HUDEP-2 (cell line): ENCODE data around the gene NHLRC4.
A peak's percentile ranks its signal among the peaks of the same experiment; 100 is the strongest.

Experiments
- DNase-seq, 76 experiments: peaks; one replicate each; lab custom pipeline; 2025; ENCODE audit not compliant: unreplicated experiment in 76 of 76; lab: John Stamatoyannopoulos, UW

Gene NHLRC4

GRCh38 chr16:582614-583331 lies 16.0 kb downstream of the NHLRC4 start:
- DNase-seq, result no peak

- DNase-seq, result no peak
Observed at GRCh38 chr16:583470-583814, 16.6 kb downstream of the NHLRC4 start.

GRCh38 chr16:583815-584591 lies 17.2 kb downstream of the NHLRC4 start:
- peak in 5 of 76 experiments; percentile 10 to 41 (median 26) for DNase-seq

- peak in 21 of 76 experiments; percentile 14 to 59 (median 31) for DNase-seq
Observed at GRCh38 chr16:585351-585750, 18.5 kb downstream of the NHLRC4 start.

- peak in 7 of 76 experiments; percentile 16 to 58 (median 46) for DNase-seq
Observed at GRCh38 chr16:586047-586644, 19.3 kb downstream of the NHLRC4 start.

GRCh38 chr16:586645-587590 lies 20.1 kb downstream of the NHLRC4 start:
- DNase-seq, result peak in 15 of 76 experiments; percentile 19 to 58 (median 30)

- DNase-seq, result peak in 41 of 76 experiments; percentile 15 to 71 (median 46)
Observed at GRCh38 chr16:588639-588888, 21.8 kb downstream of the NHLRC4 start.

GRCh38 chr16:588889-589657 lies 22.3 kb downstream of the NHLRC4 start:
- peak in 75 of 76 experiments; percentile 60 to 100 (median 94) for DNase-seq

GRCh38 chr16:589658-590187 lies 22.9 kb downstream of the NHLRC4 start, which contains the start of gene RAB40C:
TSS of gene RAB40C (plus strand) at chr16:590066. CDS start at chr16:590292, 226 bp downstream.
- peak; percentile 50 to 100 (median 97) for DNase-seq

- DNase-seq, result peak in 1 of 76 experiments; percentile 61
Observed at GRCh38 chr16:590188-590814, 23.5 kb downstream of the NHLRC4 start.

GRCh38 chr16:590815-591200 lies 24.0 kb downstream of the NHLRC4 start:
- no peak for DNase-seq

GRCh38 chr16:591231-591630 lies 24.4 kb downstream of the NHLRC4 start:
- DNase-seq, result no peak

GRCh38 chr16:591892-592517 lies 25.2 kb downstream of the NHLRC4 start:
- no peak for DNase-seq

- DNase-seq, result no peak
Observed at GRCh38 chr16:592518-593306, 25.9 kb downstream of the NHLRC4 start.

- DNase-seq, result no peak
Observed at GRCh38 chr16:593406-593805, 26.6 kb downstream of the NHLRC4 start.

- DNase-seq, result no peak
Observed at GRCh38 chr16:593807-594206, 27.0 kb downstream of the NHLRC4 start.

- no peak for DNase-seq
Observed at GRCh38 chr16:595094-595528, 28.3 kb downstream of the NHLRC4 start.
